Lower lobe of right lung (tissue), 2 donors: ENCODE measurements around the gene ZBTB7B. TPM values are rescaled to one million over a fixed set of nuclear protein-coding genes. Genes with fewer than 3 reads are reported as not detected.
A peak's percentile ranks its signal among the peaks of the same experiment; 100 is the strongest.

ENCODE experiments used
- ATAC-seq, 2 donors: fragments of 200-7000 bp; cut with Tn5 transposase; one replicate each; pipeline ENCODE4 v1.9.1; 2020 to 2022; ENCODE audit warnings: mild to moderate bottlenecking in 2 of 2, moderate library complexity in 2 of 2
- DNase-seq: peaks from one replicate; pipeline ENCODE4 v3.0.0-alpha.2; 2020
- H3K27ac ChIP-seq: fragments of 200-600 bp; one replicate; pipeline ENCODE4 v1.8.0; 2022
- H3K27me3 ChIP-seq: fragments of 200-600 bp; one replicate; pipeline ENCODE4 v1.8.0; 2022; ENCODE audit warnings: low read depth
- H3K36me3 ChIP-seq: fragments of 200-600 bp; one replicate; pipeline ENCODE4 v1.8.0; 2022; ENCODE audit warnings: mild to moderate bottlenecking
- H3K4me1 ChIP-seq: fragments of 200-600 bp; one replicate; pipeline ENCODE4 v1.8.0; 2022
- H3K4me3 ChIP-seq: fragments of 200-600 bp; one replicate; pipeline ENCODE4 v1.8.0; 2022; ENCODE audit warnings: mild to moderate bottlenecking
- H3K9me3 ChIP-seq: fragments of 200-600 bp; one replicate; pipeline ENCODE4 v1.8.0; 2022
- intact Hi-C: fragments of 100-400 bp; cut with DNase I; formaldehyde crosslinking; loops from one replicate; pipeline ENCODE4 v1.11.0; 2022
- total RNA-seq: library from RNA; stranded (reverse); fragmentation: NEBNext Ultra II Directional; extraction: Animal tissue kit (Norgen Biotek cat#: 25700); gene quantifications from one replicate; pipeline ENCODE4 v1.2.1, GENCODE V29; 2021
- TF ChIP-seq, protein P1 (sequence below): fragments of 200-600 bp; IDR thresholded peaks from one replicate; pipeline ENCODE4 v1.8.0; 2022; ENCODE audit warnings: antibody characterized with exemption, mild to moderate bottlenecking
- donor health status: DM: no; HTN: yes; CAD: no; lungs with severe emphysema.

ZBTB7B gene
- total RNA-seq, 1 donor from 2014 or later: 72.0 TPM

DNA sequence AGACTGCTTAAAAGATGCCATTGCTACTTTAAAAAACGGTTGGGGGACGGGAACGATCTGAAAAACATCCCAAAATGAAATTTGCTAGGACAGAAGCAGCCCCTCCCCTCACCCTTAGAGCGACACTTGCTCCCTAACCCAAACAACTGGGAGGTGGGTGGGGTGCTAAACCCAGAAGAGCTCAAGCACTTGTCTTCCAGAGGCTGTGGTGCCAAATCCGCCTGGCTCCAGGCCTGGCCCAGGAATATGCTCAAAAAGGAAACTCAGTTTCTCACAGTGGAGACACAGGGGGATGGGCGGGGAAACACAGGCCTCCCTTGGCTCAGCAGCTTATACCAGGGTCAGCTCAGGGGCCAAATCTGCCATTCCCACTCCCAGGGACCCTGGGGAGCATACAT, 46.1 kb upstream of the ZBTB7B start:
- Histone ChIP-seq H3K9me3 (no peaks in the 10 kb centered on the region), H3K4me3 (peak overlapping the region; percentile 65), H3K27me3 (no peaks in the 10 kb centered on the region), H3K27ac (peak overlapping the region; percentile 80), H3K36me3 (peaks cover 18% of the 10 kb centered on the region), H3K4me1 (peaks cover 49% of the 10 kb centered on the region)
- no peak for DNase-seq
- intact Hi-C loops: no loop called here
- ATAC-seq: no peak
- TF ChIP-seq, protein P1, sequence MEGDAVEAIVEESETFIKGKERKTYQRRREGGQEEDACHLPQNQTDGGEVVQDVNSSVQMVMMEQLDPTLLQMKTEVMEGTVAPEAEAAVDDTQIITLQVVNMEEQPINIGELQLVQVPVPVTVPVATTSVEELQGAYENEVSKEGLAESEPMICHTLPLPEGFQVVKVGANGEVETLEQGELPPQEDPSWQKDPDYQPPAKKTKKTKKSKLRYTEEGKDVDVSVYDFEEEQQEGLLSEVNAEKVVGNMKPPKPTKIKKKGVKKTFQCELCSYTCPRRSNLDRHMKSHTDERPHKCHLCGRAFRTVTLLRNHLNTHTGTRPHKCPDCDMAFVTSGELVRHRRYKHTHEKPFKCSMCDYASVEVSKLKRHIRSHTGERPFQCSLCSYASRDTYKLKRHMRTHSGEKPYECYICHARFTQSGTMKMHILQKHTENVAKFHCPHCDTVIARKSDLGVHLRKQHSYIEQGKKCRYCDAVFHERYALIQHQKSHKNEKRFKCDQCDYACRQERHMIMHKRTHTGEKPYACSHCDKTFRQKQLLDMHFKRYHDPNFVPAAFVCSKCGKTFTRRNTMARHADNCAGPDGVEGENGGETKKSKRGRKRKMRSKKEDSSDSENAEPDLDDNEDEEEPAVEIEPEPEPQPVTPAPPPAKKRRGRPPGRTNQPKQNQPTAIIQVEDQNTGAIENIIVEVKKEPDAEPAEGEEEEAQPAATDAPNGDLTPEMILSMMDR: no peak

DNA sequence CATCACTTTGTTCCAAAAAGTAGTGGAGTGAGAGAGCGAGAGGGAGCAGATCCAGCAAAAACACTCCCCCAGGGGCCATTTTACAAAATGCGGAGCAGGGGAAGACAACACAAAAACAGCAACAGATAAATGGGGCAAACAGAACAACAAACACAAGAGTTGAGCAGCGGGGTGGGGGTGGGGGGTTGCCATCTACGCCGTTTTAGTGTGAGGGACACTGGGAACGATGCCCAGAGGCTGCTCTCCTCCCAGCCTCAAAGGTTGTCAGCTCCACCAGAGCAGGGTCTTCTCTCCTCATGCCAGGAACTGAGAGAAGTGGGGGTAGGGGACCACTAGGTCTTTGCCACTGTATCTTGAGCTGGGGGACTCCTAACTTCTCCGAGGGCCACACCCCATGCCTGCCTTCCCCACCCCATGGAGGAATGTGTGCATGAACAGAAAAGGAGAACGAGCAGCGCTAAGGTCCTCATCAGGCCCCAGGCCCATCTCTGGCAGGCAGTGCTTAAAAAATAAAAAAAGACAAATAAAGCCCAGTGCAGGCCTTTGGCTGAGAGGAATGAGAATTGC, 45.4 kb upstream of the ZBTB7B start:
- Histone ChIP-seq H3K27ac (no peak overlapping the region), H3K27me3 (no peaks in the 10 kb centered on the region), H3K36me3 (peaks cover 17% of the 10 kb centered on the region), H3K4me1 (peaks cover 51% of the 10 kb centered on the region), H3K9me3 (no peaks in the 10 kb centered on the region), H3K4me3 (no peak overlapping the region)
- DNase-seq: no peak
- intact Hi-C loops: no loop called here
- TF ChIP-seq, protein P1: no peak
- no peak for ATAC-seq

DNA sequence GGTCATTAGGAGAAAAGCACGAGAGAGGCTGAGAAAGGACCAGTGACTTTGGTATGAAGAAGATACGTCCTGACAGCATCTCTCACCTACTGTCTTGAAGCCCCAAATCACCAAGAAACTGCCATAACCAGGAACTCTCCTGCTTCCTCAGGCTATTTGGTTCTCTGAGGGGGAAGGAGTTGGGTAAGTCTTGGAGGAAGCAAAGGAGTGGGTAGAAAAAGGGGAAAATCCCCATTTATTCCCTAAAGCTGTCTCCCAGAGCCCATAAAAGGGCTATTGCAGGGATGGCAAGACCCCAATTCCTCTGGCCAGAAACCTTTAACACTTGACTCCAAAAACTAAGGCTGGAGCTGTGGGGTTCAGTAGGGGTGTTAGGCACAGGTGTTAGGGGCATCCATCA, 44.6 kb upstream of the ZBTB7B start:
- intact Hi-C loops: no loop called here
- Histone ChIP-seq H3K36me3 (peaks cover 24% of the 10 kb centered on the region), H3K9me3 (no peaks in the 10 kb centered on the region), H3K4me3 (no peak overlapping the region), H3K27me3 (no peaks in the 10 kb centered on the region), H3K27ac (no peak overlapping the region), H3K4me1 (peaks cover 54% of the 10 kb centered on the region)
- DNase-seq: no peak
- ATAC-seq: no peak
- TF ChIP-seq, protein P1: no peak

DNA sequence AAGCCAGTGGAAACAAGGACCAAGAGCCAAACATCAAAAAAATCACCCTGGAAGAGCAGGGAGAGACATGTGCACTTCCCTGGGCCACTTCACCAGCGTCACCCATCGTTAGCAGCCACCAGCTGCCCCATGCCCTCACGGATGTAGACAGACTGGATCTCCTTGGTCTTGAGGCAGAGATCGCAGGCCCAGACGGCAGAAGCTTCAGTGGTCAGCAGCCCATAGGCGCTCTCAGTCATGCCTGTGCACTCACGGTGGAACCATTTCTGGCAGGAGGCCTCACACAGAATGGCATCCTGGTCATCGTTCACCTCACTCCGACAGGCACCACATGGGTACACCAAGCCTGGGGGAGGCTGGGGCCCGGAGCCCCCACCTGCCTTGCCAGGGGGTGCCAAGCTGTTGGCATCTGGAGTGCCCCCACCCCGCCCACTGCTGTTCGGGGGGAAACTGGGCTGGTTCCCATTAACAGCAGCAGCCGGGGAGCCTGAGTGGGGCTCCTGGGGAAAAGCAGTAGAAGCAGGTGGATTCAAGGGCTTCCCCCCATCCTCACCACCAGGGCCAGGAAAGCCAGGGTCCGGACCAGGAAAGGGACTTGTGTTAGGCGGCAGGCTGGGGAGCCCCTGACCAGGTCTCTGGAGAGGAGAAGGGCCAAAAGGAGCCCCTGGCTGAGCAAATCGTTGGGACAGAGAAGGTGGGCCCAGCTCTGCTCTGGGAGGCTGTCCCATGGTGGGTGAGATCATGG, 43.7 kb upstream of the ZBTB7B start:
- H3K4me1 ChIP-seq: peaks cover 51% of the 10 kb centered on the region
- no peak overlapping the region for H3K4me3 ChIP-seq
- H3K36me3 ChIP-seq: peaks cover 32% of the 10 kb centered on the region
- H3K27me3 ChIP-seq: no peaks in the 10 kb centered on the region
- H3K9me3 ChIP-seq: no peaks in the 10 kb centered on the region
- intact Hi-C loops: no loop called here
- no peak overlapping the region for H3K27ac ChIP-seq
- TF ChIP-seq, protein P1: no peak
- ATAC-seq (no peak), DNase-seq (no peak)

DNA sequence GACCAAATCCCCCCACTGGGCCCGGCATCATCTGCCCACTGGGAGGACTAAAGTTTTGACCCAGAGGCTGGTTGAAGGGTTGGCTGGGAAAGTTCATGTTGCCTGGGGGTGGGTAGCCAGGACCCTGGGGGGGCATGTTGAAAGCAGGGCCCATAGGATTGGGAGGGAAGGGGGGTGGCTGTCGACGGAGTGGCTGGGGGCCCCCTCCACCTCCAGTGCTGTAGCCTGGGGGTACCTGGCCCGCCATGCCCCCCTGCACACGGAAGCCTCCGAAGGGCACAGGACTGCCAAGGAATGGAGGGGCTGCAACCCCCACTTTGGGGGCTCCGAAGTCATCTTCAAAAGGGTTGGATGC, 43.2 kb upstream of the ZBTB7B start:
- no peak for DNase-seq
- TF ChIP-seq, protein P1: no peak
- peaks cover 37% of the 10 kb centered on the region for H3K36me3 ChIP-seq
- peaks cover 45% of the 10 kb centered on the region for H3K4me1 ChIP-seq
- no peak overlapping the region for H3K4me3 ChIP-seq
- intact Hi-C loops: no loop called here
- ATAC-seq: no peak
- H3K27ac ChIP-seq: no peak overlapping the region
- no peaks in the 10 kb centered on the region for H3K27me3 ChIP-seq
- H3K9me3 ChIP-seq: no peaks in the 10 kb centered on the region
